Measurements from ENCODE around the gene CARMIL3.

The CARMIL3 gene

GRCh38 chr14:24064091-24064795, 12.4 kb downstream of the CARMIL3 start:
- no peak for DNase-seq

- DNase-seq: no peak
Measured at GRCh38 chr14:24064856-24065255, 13.0 kb downstream of the CARMIL3 start.

- no peak for DNase-seq
Measured at GRCh38 chr14:24065408-24065807, 13.6 kb downstream of the CARMIL3 start.

- DNase-seq: no peak
Measured at GRCh38 chr14:24066496-24067132, 14.8 kb downstream of the CARMIL3 start.

GRCh38 chr14:24067133-24068082, 15.6 kb downstream of the CARMIL3 start:
- no peak for DNase-seq

GRCh38 chr14:24068711-24069410, 17.1 kb downstream of the CARMIL3 start:
- no peak for DNase-seq

- no peak for DNase-seq
Measured at GRCh38 chr14:24069411-24069735, 17.6 kb downstream of the CARMIL3 start.

GRCh38 chr14:24070285-24071143, 18.7 kb downstream of the CARMIL3 start:
- DNase-seq: no peak

GRCh38 chr14:24071144-24071697, 19.4 kb downstream of the CARMIL3 start, which contains the start of gene CPNE6:
Gene CPNE6 (plus strand): TSS chr14:24071562. CDS start chr14:24072937, 1,375 bp downstream.
- no peak for DNase-seq

- no peak for DNase-seq
Measured at GRCh38 chr14:24071836-24072430, 20.1 kb downstream of the CARMIL3 start.

GRCh38 chr14:24072436-24072835, 20.6 kb downstream of the CARMIL3 start:
- no peak for DNase-seq

- no peak for DNase-seq
Measured at GRCh38 chr14:24072881-24073877, 21.4 kb downstream of the CARMIL3 start.

- DNase-seq: no peak
Measured at GRCh38 chr14:24074625-24075484, 23.0 kb downstream of the CARMIL3 start.

- no peak for DNase-seq
Measured at GRCh38 chr14:24075485-24076301, 23.9 kb downstream of the CARMIL3 start.

GRCh38 chr14:24076302-24076601, 24.4 kb downstream of the CARMIL3 start:
- no peak for DNase-seq

GRCh38 chr14:24077086-24077485, 25.3 kb downstream of the CARMIL3 start:
- DNase-seq: no peak

- no peak for DNase-seq
Measured at GRCh38 chr14:24078146-24078545, 26.3 kb downstream of the CARMIL3 start.

GRCh38 chr14:24079491-24080141, 27.8 kb downstream of the CARMIL3 start:
- DNase-seq: no peak
